K562 (cell line): Measurements from ENCODE around the gene ZSWIM1. TPM values are rescaled to one million over a fixed set of nuclear protein-coding genes. Genes with fewer than 3 reads are reported as not detected.
A peak's percentile ranks its signal among the peaks of the same experiment; 100 is the strongest.

Experiments
- CBFA2T2 ChIP-seq: fragments of 450-650 bp; conservative IDR thresholded peaks from 2 replicates; pipeline ENCODE4 v1.6.1; 2017; ENCODE audit warnings: mild to moderate bottlenecking
- ESRRA ChIP-seq: fragments of 450-650 bp; IDR thresholded peaks from 2 replicates; pipeline ENCODE4 v1.6.1; 2014; ENCODE audit warnings: low read depth, mild to moderate bottlenecking, moderate library complexity, borderline replicate concordance
- JUND ChIP-seq, 2 experiments: IDR thresholded peaks; 2 replicates in 1 of 2; 3 replicates in 1 of 2; pipeline ENCODE4 v1.6.1; 2011; ENCODE audit warnings: borderline replicate concordance in 2 of 2, low read depth in 2 of 2, low read length in 2 of 2, improper control_type of control experiment in 1 of 2, missing biosample characterization in 1 of 2, missing genetic modification characterization in 1 of 2, missing genetic modification reagents in 1 of 2
- KDM1A ChIP-seq, 2 experiments: fragments of 450-650 bp; IDR thresholded peaks; 2 replicates each; pipeline ENCODE4 v1.6.1; 2016; ENCODE audit warnings: mild to moderate bottlenecking in 2 of 2
- LEF1 ChIP-seq: fragments of 450-650 bp; IDR thresholded peaks from 2 replicates; pipeline ENCODE4 v1.6.1; 2016; ENCODE audit warnings: mild to moderate bottlenecking
- MAZ ChIP-seq, 2 experiments: fragments of 450-650 bp in 1 of 2; sonication (generic) in 1 of 2; formaldehyde crosslinking; IDR thresholded peaks in 1 of 2; conservative IDR thresholded peaks in 1 of 2; 2 replicates each; pipeline versions ENCODE4 v1.4.0 to v1.5.0; 2020; ENCODE audit warnings: mild to moderate bottlenecking in 1 of 2, missing genetic modification reagents in 1 of 2
- MTA2 ChIP-seq: fragments of 450-650 bp; IDR thresholded peaks from 2 replicates; pipeline ENCODE4 v1.6.1; 2016; ENCODE audit warnings: low read depth
- NCOA1 ChIP-seq: fragments of 450-650 bp; IDR thresholded peaks from 2 replicates; pipeline ENCODE4 v1.6.1; 2016; ENCODE audit warnings: low read depth
- NR2C1 ChIP-seq, 2 experiments: fragments of 450-650 bp; IDR thresholded peaks; 2 replicates each; pipeline ENCODE4 v1.6.1; 2017; ENCODE audit warnings: mild to moderate bottlenecking in 2 of 2, antibody characterized with exemption in 1 of 2, inconsistent platforms in 1 of 2, missing compliant biosample characterization in 1 of 2, missing genetic modification characterization in 1 of 2
- REST ChIP-seq, 2 experiments: fragments of 450-650 bp; formaldehyde crosslinking in 1 of 2; IDR thresholded peaks; 2 replicates each; pipeline versions ENCODE4 v1.4.0 to v1.6.1; 2014 to 2020; ENCODE audit warnings: mild to moderate bottlenecking in 2 of 2, borderline replicate concordance in 1 of 2, low read depth in 1 of 2
- YY1 ChIP-seq, 3 experiments: IDR thresholded peaks; 2 replicates each; pipeline ENCODE4 v1.6.1; 2011; ENCODE audit warnings: low read length in 2 of 3, mild to moderate bottlenecking in 2 of 3, moderate library complexity in 2 of 3, borderline replicate concordance in 1 of 3, control low read depth in 1 of 3, low read depth in 1 of 3; ENCODE audit not compliant: insufficient read depth in 3 of 3, insufficient replicate concordance in 2 of 3, control insufficient read depth in 1 of 3, insufficient read length in 1 of 3; ENCODE audit errors: extremely low read depth in 1 of 3
- ZEB2 ChIP-seq: fragments of 450-650 bp; IDR thresholded peaks from 2 replicates; pipeline ENCODE4 v1.6.1; 2016
- ZNF551 ChIP-seq: fragments of 250-450 bp; sonication (Bioruptor Pico); IDR thresholded peaks from 2 replicates; pipeline ENCODE4 v1.5.0; 2021; ENCODE audit warnings: mild to moderate bottlenecking, moderate library complexity
- polyA plus RNA-seq, 8 experiments: library from polyadenylated mRNA; depleted of rRNA in 4 of 8; stranded (reverse) in 5 of 8; unstranded in 3 of 8; fragments of >200 nt; fragmentation: Nextera tagmentation in 2 of 8; fragmentation: Illumina TruSeq in 1 of 8; extraction: Ambion mirVana in 2 of 8; extraction: Trizol in 1 of 8; gene quantifications; 2 replicates each; pipeline versions ENCODE4 v1.2.1 to v1.2.3, GENCODE V29; 2011 to 2014; ENCODE audit warnings: inconsistent platforms in 1 of 8, missing spikeins in 1 of 8
- total RNA-seq, 7 experiments: library from RNA; depleted of rRNA in 6 of 7; stranded (reverse); fragments of >200 nt in 6 of 7; fragmentation: Illumina TruSeq in 2 of 7; extraction: Trizol in 2 of 7; gene quantifications; 2 replicates each; pipeline versions ENCODE4 v1.2.1 to v1.2.3, GENCODE V29; 2011 to 2021; ENCODE audit warnings: low replicate concordance in 1 of 7
- TF ChIP-seq, protein P1 (sequence below): fragments of 250-450 bp; sonication (Bioruptor Pico); IDR thresholded peaks from 2 replicates; pipeline ENCODE4 v1.5.0; 2021
- TF ChIP-seq, protein P2 (sequence below): fragments of 450-650 bp; IDR thresholded peaks from 2 replicates; pipeline ENCODE4 v1.6.1; 2016; ENCODE audit warnings: mild to moderate bottlenecking

ZSWIM1 gene
- total and polyA plus RNA-seq, 9 of the 15 experiments (the other 6 are each of a cell fraction or from before 2014, with no cell fraction given) = 2.5 to 15.6 (median 9.5) TPM

DNA sequence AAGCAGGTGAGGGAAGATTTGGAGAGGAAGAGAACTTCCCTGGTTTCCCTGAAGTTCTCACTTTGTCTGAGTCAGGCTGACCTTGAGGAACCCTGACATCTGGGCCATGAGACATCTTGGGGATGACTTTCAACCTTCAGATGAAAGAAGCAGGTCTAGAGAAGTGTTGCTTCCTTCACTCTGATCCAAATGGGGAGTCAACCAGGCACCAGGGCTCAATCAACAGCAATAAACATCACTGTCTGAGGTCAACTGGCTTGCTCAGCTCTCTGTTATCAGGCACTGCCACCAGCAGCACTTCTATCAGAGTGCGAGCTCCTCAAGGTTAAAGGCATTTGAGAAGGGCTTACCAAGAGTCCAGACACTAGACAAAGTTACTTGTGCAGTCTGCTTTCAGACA is 30.1 kb upstream of the ZSWIM1 start (continued):
- TF ChIP-seq, protein P1, sequence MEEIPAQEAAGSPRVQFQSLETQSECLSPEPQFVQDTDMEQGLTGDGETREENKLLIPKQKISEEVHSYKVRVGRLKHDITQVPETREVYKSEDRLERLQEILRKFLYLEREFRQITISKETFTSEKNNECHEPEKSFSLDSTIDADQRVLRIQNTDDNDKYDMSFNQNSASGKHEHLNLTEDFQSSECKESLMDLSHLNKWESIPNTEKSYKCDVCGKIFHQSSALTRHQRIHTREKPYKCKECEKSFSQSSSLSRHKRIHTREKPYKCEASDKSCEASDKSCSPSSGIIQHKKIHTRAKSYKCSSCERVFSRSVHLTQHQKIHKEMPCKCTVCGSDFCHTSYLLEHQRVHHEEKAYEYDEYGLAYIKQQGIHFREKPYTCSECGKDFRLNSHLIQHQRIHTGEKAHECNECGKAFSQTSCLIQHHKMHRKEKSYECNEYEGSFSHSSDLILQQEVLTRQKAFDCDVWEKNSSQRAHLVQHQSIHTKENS (CRISPR knock-in tag) = no peak
- TF ChIP-seq ZEB2 (peak; percentile 57), ZNF551 (no peak), REST (IDR thresholded peaks at IDR 0.05; ENCODE audit: borderline replicate concordance) (0 out of 2 replicates have a peak, but pooled peaks have one; percentile 15), REST (CRISPR knock-in tag; IDR thresholded peaks at IDR 0.05; ENCODE audit: low read depth) (no peak), MAZ (CRISPR knock-in tag; conservative IDR thresholded peaks at IDR 0.05 in 1 of 2, IDR thresholded peaks at IDR 0.05 in 1 of 2) (no peak), LEF1 (peak; percentile 59), MTA2 (peak; percentile 59; the same call in 1 of the 2 replicates), YY1 (IDR thresholded peaks at IDR 0.05; ENCODE audit: borderline replicate concordance in 1 of 3, control insufficient read depth in 1 of 3, extremely low read depth in 1 of 3, insufficient read depth in 3 of 3, insufficient read length in 1 of 3, insufficient replicate concordance in 2 of 3, low read depth in 1 of 3, low read length in 2 of 3) (peak in 1 of 3 experiments; percentile 15), CBFA2T2 (peak; percentile 86), NR2C1 (IDR thresholded peaks at IDR 0.05) (peak; percentile 40; the same call in 1 of the 2 replicates), NR2C1 (tag; IDR thresholded peaks at IDR 0.05) (peak; percentile 73), KDM1A (IDR thresholded peaks at IDR 0.05) (peak; percentile 65 to 67; a peak in 2 of 4 replicates), NCOA1 (peak; percentile 27; the same call in 1 of the 2 replicates), JUND (IDR thresholded peaks at IDR 0.05; ENCODE audit: borderline replicate concordance, low read depth, low read length) (peak; percentile 36; the same call in 1 of the 2 replicates), JUND (tag; IDR thresholded peaks at IDR 0.05; ENCODE audit: borderline replicate concordance, low read depth, low read length) (peak; percentile 54; the same call in 1 of the 3 replicates), ESRRA (peak; percentile 84; the same call in 1 of the 2 replicates)
- TF ChIP-seq, protein P2, sequence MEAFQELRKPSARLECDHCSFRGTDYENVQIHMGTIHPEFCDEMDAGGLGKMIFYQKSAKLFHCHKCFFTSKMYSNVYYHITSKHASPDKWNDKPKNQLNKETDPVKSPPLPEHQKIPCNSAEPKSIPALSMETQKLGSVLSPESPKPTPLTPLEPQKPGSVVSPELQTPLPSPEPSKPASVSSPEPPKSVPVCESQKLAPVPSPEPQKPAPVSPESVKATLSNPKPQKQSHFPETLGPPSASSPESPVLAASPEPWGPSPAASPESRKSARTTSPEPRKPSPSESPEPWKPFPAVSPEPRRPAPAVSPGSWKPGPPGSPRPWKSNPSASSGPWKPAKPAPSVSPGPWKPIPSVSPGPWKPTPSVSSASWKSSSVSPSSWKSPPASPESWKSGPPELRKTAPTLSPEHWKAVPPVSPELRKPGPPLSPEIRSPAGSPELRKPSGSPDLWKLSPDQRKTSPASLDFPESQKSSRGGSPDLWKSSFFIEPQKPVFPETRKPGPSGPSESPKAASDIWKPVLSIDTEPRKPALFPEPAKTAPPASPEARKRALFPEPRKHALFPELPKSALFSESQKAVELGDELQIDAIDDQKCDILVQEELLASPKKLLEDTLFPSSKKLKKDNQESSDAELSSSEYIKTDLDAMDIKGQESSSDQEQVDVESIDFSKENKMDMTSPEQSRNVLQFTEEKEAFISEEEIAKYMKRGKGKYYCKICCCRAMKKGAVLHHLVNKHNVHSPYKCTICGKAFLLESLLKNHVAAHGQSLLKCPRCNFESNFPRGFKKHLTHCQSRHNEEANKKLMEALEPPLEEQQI = no peak
